Karpas-422 (cell line): ENCODE data around the gene RFT1. TPM values are rescaled to one million over a fixed set of nuclear protein-coding genes. Genes with fewer than 3 reads are reported as not detected.
A peak's percentile ranks its signal among the peaks of the same experiment; 100 is the strongest.

Source experiments
- DNase-seq: peaks from one replicate; pipeline ENCODE4 v3.0.0-alpha.2; 2015
- H2AFZ ChIP-seq: fragments of 200-600 bp; sonication (generic); 2 replicates; pipeline ENCODE4 v1.6.1; 2014; ENCODE audit warnings: antibody characterized with exemption, low read length, mixed read lengths
- H3K27ac ChIP-seq: fragments of 200-600 bp; sonication (generic); 2 replicates; pipeline ENCODE4 v1.5.1; 2014; ENCODE audit warnings: mild to moderate bottlenecking, low read length, moderate library complexity
- H3K27me3 ChIP-seq: fragments of 200-600 bp; sonication (generic); 2 replicates; pipeline ENCODE4 v1.6.1; 2014; ENCODE audit warnings: low read length, mixed read lengths
- H3K36me3 ChIP-seq: fragments of 200-600 bp; sonication (generic); 2 replicates; pipeline ENCODE4 v1.6.1; 2014; ENCODE audit warnings: low read length, mixed read lengths; ENCODE audit not compliant: insufficient read depth
- H3K4me1 ChIP-seq: fragments of 200-600 bp; sonication (generic); 2 replicates; pipeline ENCODE4 v1.6.1; 2014; ENCODE audit warnings: mild to moderate bottlenecking, low read length, mixed read lengths
- H3K4me2 ChIP-seq: fragments of 200-600 bp; sonication (generic); 2 replicates; pipeline ENCODE4 v1.6.1; 2014; ENCODE audit warnings: low read length, low read depth, mild to moderate bottlenecking; ENCODE audit not compliant: poor library complexity, severe bottlenecking
- H3K4me3 ChIP-seq: fragments of 200-600 bp; sonication (generic); 2 replicates; pipeline ENCODE4 v1.5.1; 2014; ENCODE audit warnings: mild to moderate bottlenecking, antibody characterized with exemption, low read length, mixed read lengths
- H3K79me2 ChIP-seq: fragments of 200-600 bp; sonication (generic); 2 replicates; pipeline ENCODE4 v1.6.1; 2014; ENCODE audit warnings: mild to moderate bottlenecking, low read length, mixed read lengths
- H3K9ac ChIP-seq: fragments of 200-600 bp; sonication (generic); 2 replicates; pipeline ENCODE4 v1.6.0; 2014; ENCODE audit warnings: low read length
- H3K9me2 ChIP-seq: fragments of 200-600 bp; sonication (generic), shearing (Covaris generic); replicated peaks from 2 replicates; pipeline ENCODE4 v1.6.0; 2014; ENCODE audit warnings: mild to moderate bottlenecking, low read length, moderate library complexity; ENCODE audit not compliant: insufficient read depth
- H3K9me3 ChIP-seq: fragments of 300-700, 200-600 bp; sonication (generic); 2 replicates; pipeline ENCODE4 v1.6.1; 2014; ENCODE audit warnings: low read length, mixed read lengths
- H4K20me1 ChIP-seq: fragments of 200-600 bp; sonication (generic); 2 replicates; pipeline ENCODE4 v1.6.1; 2014; ENCODE audit warnings: mild to moderate bottlenecking, antibody characterized with exemption, low read length, low read depth; ENCODE audit not compliant: insufficient read depth
- total RNA-seq: library from RNA; depleted of rRNA; stranded (reverse); fragments of >200 nt; shearing (Covaris generic); gene quantifications from 2 replicates; pipeline ENCODE4 v1.2.3, GENCODE V29; 2014; ENCODE audit warnings: low replicate concordance

The RFT1 gene
- total RNA-seq, 1 experiment from 2014 or later = 29.9 TPM

DNA sequence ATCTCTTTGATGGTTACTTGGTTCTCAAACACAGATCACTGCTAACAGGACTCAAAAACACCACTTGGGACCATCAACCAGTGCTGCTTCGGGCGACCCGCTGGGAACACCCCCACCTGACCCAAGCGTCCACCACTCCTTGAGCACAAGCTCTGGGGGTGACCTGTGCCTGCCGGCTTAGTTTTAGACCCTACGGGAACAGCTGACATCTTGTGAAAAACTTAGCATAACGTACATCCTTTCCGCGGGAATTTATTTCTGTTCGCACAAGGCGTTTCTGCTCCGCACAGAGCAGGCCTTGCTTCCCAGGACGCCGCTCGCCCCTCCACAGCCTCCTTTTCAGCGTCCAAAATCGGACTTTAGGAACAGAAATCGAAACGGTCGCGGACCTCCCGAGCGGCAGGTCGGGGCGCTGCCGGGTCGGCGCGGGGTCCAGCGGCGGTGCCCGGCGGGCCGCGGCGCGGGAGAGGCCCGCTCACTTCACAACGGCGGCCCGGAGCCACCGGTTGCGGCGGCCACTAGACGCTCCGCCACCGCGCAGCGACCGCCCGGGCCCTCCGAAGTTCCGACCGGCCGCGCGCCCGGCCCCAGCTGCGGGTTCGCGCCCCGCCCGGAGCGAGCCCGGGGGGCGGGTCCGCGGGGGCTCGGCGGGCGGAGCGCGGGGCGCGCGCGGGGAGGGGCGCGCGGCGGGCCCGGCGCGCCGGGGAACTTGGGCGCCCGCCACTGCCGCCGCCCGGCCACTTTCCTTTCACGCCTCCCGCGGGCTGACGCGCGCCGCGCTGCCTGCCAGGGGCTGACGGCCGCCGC, 85.3 kb downstream of the RFT1 start:
- H3K9me3 ChIP-seq = no peaks in the 10 kb centered on the region
- H3K4me3 ChIP-seq = peak overlapping the region; percentile 68
- peak overlapping the region; percentile 88; the same call in 1 of the 2 replicates for H2AFZ ChIP-seq
- H3K27ac ChIP-seq = no peak overlapping the region
- peak; percentile 72 for DNase-seq
- H3K9me2 ChIP-seq = no peaks in the 10 kb centered on the region
- peak overlapping the region; percentile 60 for H3K9ac ChIP-seq
- peaks cover 19% of the 10 kb centered on the region for H3K4me1 ChIP-seq
- peaks cover 7% of the 10 kb centered on the region; the same call in 1 of the 2 replicates for H4K20me1 ChIP-seq
- no peaks in the 10 kb centered on the region for H3K79me2 ChIP-seq
- peak overlapping the region; percentile 75 for H3K4me2 ChIP-seq
- H3K36me3 ChIP-seq = no peaks in the 10 kb centered on the region
- peaks cover 3% of the 10 kb centered on the region; the same call in 1 of the 2 replicates for H3K27me3 ChIP-seq

DNA sequence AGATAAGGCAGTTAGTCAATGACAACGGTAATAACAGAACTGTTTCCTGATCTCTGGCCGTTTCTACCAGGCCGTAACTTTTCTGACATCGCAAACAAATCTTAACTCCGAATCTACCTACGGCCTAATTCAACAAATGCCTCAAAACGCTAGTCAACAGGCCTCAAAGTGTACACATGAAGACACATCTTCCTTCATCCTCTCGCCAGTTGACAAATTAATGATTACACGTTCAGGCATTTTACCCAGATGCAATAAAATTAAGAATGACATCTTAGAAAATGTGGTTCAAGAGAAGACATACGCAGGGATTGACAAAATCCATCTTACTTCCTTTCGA, 85.9 kb downstream of the RFT1 start:
- Histone ChIP-seq H2AFZ (no peak overlapping the region), H3K27ac (no peak overlapping the region), H3K36me3 (no peaks in the 10 kb centered on the region), H4K20me1 (peaks cover 7% of the 10 kb centered on the region; the same call in 1 of the 2 replicates), H3K79me2 (no peaks in the 10 kb centered on the region), H3K27me3 (peaks cover 3% of the 10 kb centered on the region; the same call in 1 of the 2 replicates), H3K4me2 (peak overlapping the region; percentile 75), H3K4me1 (peaks cover 19% of the 10 kb centered on the region), H3K9ac (no peak overlapping the region; the same call in 1 of the 2 replicates), H3K9me3 (no peaks in the 10 kb centered on the region), H3K4me3 (peak overlapping the region; percentile 68; the same call in 1 of the 2 replicates), H3K9me2 (no peaks in the 10 kb centered on the region)
- no peak for DNase-seq

DNA sequence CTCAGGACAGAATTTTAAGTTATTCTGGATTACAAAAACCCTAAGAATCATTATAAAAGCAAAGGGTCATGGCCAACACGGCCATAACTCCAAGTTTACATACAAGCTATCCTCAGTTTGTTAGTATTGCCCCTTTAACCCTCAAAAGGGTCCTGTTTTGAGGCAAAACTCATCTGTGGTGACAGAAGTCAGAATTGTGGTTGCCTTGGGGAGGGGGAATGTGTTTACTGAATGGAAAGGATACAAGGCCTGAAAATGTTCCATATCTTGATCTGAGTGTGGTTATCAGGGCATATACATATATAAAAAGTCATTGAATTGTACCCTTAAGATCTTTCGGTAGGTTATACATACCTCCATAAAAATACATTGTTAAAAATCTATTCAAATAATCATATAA, 86.5 kb downstream of the RFT1 start:
- DNase-seq = no peak
- H3K36me3 ChIP-seq = no peaks in the 10 kb centered on the region
- no peaks in the 10 kb centered on the region for H3K9me2 ChIP-seq
- no peak overlapping the region for H3K27ac ChIP-seq
- H3K4me1 ChIP-seq = peaks cover 19% of the 10 kb centered on the region
- H3K9ac ChIP-seq = no peak overlapping the region
- H3K27me3 ChIP-seq = peaks cover 3% of the 10 kb centered on the region; the same call in 1 of the 2 replicates
- H3K79me2 ChIP-seq = no peaks in the 10 kb centered on the region
- no peak overlapping the region for H2AFZ ChIP-seq
- H3K9me3 ChIP-seq = no peaks in the 10 kb centered on the region
- H3K4me2 ChIP-seq = no peak overlapping the region
- peaks cover 7% of the 10 kb centered on the region; the same call in 1 of the 2 replicates for H4K20me1 ChIP-seq
- no peak overlapping the region for H3K4me3 ChIP-seq

DNA sequence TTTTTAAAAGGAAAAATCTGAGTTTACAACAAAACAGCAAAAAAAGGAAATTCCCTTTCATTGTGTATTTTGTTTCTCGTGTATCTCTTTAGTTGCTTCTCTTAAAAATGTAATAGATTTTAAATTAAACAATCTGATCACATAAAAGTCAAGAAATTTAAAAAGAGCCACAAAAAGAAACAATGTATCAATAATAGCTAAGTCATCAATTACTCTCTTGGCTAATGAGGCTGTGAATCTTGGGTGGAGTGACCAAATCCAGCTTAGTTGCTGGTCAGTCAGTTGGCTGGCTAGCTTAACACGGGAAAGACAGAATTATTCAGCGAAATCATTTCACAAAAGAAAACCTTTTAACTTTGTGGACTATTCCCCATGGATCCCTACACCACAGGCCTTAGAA, 87.6 kb downstream of the RFT1 start:
- Histone ChIP-seq H3K9ac (no peak overlapping the region), H3K27ac (no peak overlapping the region), H4K20me1 (peaks cover 7% of the 10 kb centered on the region; the same call in 1 of the 2 replicates), H3K4me3 (no peak overlapping the region), H3K9me2 (no peaks in the 10 kb centered on the region), H3K36me3 (no peaks in the 10 kb centered on the region), H3K4me2 (no peak overlapping the region), H3K4me1 (peaks cover 19% of the 10 kb centered on the region), H3K9me3 (no peaks in the 10 kb centered on the region), H3K27me3 (peaks cover 3% of the 10 kb centered on the region; the same call in 1 of the 2 replicates), H3K79me2 (no peaks in the 10 kb centered on the region), H2AFZ (no peak overlapping the region)
- no peak for DNase-seq

DNA sequence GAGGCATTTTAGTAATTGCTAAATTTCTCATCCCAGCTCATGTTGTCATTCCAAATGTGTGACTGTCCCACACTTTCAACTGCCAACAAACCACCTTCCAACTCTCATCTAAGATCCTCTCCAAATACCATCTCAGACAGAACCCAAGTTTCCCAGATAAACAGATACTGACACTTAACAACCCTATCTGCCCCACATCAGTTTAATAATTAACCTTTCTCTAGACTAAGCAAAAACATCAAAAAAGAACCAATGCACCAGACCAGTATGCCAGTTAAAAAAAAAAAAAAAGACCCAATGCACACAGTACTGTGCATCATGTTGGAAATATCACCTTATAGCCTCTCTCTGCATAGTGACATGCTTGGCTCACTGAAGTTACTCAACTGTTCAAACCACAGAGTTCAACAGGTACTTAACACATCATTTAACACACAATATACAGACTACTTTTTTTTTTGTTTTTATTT, 89.8 kb downstream of the RFT1 start:
- H3K9me2 ChIP-seq = no peaks in the 10 kb centered on the region
- no peak overlapping the region for H3K27ac ChIP-seq
- no peak overlapping the region for H3K9ac ChIP-seq
- no peak overlapping the region for H3K4me3 ChIP-seq
- no peak for DNase-seq
- H3K4me1 ChIP-seq = peaks cover 11% of the 10 kb centered on the region
- H3K9me3 ChIP-seq = no peaks in the 10 kb centered on the region
- no peak overlapping the region for H2AFZ ChIP-seq
- no peaks in the 10 kb centered on the region for H3K36me3 ChIP-seq
- peaks cover 7% of the 10 kb centered on the region; the same call in 1 of the 2 replicates for H4K20me1 ChIP-seq
- peaks cover 3% of the 10 kb centered on the region; the same call in 1 of the 2 replicates for H3K27me3 ChIP-seq
- H3K79me2 ChIP-seq = no peaks in the 10 kb centered on the region
- H3K4me2 ChIP-seq = no peak overlapping the region

DNA sequence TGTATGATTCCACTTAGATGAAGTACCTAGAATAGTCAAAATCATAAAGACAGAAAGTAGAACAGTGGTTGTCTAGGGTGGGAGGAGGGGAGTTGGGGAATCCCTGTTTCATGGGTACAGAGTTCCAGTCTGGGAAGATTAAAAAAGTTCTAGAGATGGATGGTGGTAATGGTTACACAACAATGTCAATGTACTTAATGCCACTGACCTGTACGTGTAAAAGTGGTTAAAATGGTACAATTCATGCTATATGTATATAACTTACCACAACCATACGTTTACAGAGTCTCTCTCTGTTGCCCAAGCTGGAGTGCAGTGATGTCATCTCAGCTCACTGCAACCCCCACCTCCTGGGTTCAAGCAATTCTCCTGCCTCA, 90.9 kb downstream of the RFT1 start:
- Histone ChIP-seq H3K4me3 (no peak overlapping the region), H2AFZ (no peak overlapping the region), H3K79me2 (no peaks in the 10 kb centered on the region), H3K9me2 (no peaks in the 10 kb centered on the region), H3K9ac (no peak overlapping the region), H3K4me1 (peaks cover 6% of the 10 kb centered on the region), H3K4me2 (no peak overlapping the region), H3K27me3 (no peaks in the 10 kb centered on the region), H3K9me3 (no peaks in the 10 kb centered on the region), H3K36me3 (no peaks in the 10 kb centered on the region), H3K27ac (no peak overlapping the region), H4K20me1 (peaks cover 7% of the 10 kb centered on the region; the same call in 1 of the 2 replicates)
- DNase-seq = no peak

DNA sequence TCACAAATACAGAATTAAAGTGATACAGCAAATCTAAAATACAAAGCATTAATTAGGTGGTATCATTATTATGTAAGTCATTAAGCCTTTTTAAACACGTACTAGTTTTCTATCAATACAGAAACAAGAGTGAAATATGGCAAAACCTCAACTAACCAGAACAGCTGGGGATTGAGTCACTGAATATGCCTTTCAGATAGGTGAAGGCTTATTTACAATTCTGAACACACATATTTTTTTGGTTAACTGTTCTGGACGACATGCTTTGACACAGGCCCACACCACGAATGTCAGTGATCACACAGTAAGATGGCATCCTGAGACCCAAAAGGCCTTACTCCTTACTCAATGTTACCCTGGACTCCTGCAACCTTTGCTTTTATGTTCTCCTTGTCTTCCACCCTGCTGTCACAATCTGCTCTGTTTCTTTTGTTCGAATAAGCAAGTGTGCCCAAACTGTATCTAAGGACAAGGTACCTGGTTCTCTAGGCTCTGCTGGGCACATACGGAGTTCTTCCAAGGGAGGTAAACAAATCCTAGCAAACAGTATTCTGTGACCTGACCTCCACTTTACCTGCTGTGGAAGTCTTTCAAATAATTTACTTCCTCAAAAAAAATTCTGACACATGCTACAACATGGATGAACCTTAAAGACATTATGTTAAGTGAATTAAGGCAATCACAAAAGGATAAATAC, 91.4 kb downstream of the RFT1 start:
- Histone ChIP-seq H3K79me2 (no peaks in the 10 kb centered on the region), H3K36me3 (no peaks in the 10 kb centered on the region), H3K4me3 (no peak overlapping the region), H3K27me3 (no peaks in the 10 kb centered on the region), H2AFZ (no peak overlapping the region), H3K9me3 (no peaks in the 10 kb centered on the region), H3K9ac (no peak overlapping the region), H3K4me1 (peaks cover 6% of the 10 kb centered on the region), H3K27ac (no peak overlapping the region), H3K9me2 (no peaks in the 10 kb centered on the region), H3K4me2 (no peak overlapping the region), H4K20me1 (peaks cover 7% of the 10 kb centered on the region; the same call in 1 of the 2 replicates)
- DNase-seq = no peak
